Chondrocyte (in vitro differentiated cells): ENCODE results near the gene MRPL48. TPM values are rescaled to one million over a fixed set of nuclear protein-coding genes. Genes with fewer than 3 reads are reported as not detected.

Experiments used
- DNase-seq: peaks from one replicate; pipeline ENCODE4 v3.0.0; 2021; ENCODE audit warnings: mixed read lengths, low spot score
- H3K27ac Mint-ChIP-seq: one replicate; pipeline ENCODE4 v1.8.0; 2021; ENCODE audit warnings: mild to moderate bottlenecking, moderate library complexity, mixed read lengths; ENCODE audit not compliant: unreplicated experiment
- H3K27me3 Mint-ChIP-seq: 2 replicates; pipeline ENCODE4 v1.8.0; 2021; ENCODE audit warnings: low read depth, mixed read lengths
- H3K36me3 Mint-ChIP-seq: 2 replicates; pipeline ENCODE4 v1.8.0; 2021; ENCODE audit warnings: low read depth, mixed read lengths
- H3K4me1 Mint-ChIP-seq: 2 replicates; pipeline ENCODE4 v1.8.0; 2021; ENCODE audit warnings: low read depth, mild to moderate bottlenecking, mixed read lengths
- H3K4me3 Mint-ChIP-seq: one replicate; pipeline ENCODE4 v1.8.0; 2021; ENCODE audit warnings: mild to moderate bottlenecking, moderate library complexity, mixed read lengths; ENCODE audit not compliant: unreplicated experiment
- H3K9me3 Mint-ChIP-seq: 2 replicates; pipeline ENCODE4 v1.8.0; 2021; ENCODE audit warnings: low read depth, mixed read lengths
- total RNA-seq: library from RNA; stranded (reverse); gene quantifications from 3 replicates; pipeline ENCODE4 v1.2.1, GENCODE V29; 2021
- TF ChIP-seq, protein P1 (sequence below): fragments of 200-600 bp; sonication (generic); IDR thresholded peaks from 2 replicates; pipeline ENCODE4 v1.5.0; 2021; ENCODE audit warnings: antibody characterized with exemption, mild to moderate bottlenecking, moderate library complexity

MRPL48 gene
- total RNA-seq, 1 donor from 2014 or later, result 25.8 TPM

DNA sequence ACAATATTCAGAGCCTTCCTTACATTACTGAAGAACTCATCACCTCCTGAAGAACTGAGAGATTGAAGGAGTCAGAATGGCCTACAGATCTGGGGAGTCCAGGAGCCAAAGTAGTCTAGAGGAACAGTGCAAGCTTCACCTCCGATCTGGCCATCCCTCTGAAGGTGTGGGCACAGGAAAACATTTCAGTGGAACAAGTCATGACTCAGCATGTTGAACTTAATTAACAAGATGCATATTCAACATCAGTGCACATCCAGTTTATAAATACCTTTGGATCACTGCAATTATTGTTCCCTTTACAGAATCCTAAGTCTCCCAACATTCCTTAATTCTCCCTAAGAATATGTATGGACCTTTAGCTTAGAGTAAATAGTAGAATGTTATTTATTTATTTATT lies 114.6 kb downstream of the MRPL48 start:
- Mint-ChIP-seq H3K4me1 (no peaks in the 10 kb centered on the region), H3K9me3 (no peaks in the 10 kb centered on the region), H3K27me3 (no peaks in the 10 kb centered on the region), H3K36me3 (peaks cover 15% of the 10 kb centered on the region), H3K4me3 (no peak overlapping the region), H3K27ac (no peak overlapping the region)
- DNase-seq, result no peak
- TF ChIP-seq, protein P1, sequence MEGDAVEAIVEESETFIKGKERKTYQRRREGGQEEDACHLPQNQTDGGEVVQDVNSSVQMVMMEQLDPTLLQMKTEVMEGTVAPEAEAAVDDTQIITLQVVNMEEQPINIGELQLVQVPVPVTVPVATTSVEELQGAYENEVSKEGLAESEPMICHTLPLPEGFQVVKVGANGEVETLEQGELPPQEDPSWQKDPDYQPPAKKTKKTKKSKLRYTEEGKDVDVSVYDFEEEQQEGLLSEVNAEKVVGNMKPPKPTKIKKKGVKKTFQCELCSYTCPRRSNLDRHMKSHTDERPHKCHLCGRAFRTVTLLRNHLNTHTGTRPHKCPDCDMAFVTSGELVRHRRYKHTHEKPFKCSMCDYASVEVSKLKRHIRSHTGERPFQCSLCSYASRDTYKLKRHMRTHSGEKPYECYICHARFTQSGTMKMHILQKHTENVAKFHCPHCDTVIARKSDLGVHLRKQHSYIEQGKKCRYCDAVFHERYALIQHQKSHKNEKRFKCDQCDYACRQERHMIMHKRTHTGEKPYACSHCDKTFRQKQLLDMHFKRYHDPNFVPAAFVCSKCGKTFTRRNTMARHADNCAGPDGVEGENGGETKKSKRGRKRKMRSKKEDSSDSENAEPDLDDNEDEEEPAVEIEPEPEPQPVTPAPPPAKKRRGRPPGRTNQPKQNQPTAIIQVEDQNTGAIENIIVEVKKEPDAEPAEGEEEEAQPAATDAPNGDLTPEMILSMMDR, result no peak

DNA sequence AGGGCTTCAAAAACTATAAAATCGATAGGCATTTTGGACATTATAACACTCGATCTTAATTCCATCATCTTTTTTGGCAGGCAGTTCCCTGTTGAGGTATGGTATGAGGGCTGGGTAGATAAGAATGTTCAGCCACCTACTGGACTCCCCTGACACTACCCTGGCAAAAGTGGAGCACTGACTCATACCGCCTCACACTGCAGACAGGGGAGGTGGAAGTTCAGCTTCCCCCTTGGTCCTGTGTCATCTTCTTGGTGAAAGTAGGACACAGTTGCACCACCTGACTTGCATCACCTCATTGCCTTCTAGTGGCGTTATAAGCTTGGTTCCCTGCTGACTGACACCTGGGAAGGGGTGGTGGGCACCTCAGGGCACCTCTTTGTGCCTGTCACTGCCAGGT lies 119.5 kb downstream of the MRPL48 start:
- DNase-seq, result no peak
- H3K27me3 Mint-ChIP-seq, result no peaks in the 10 kb centered on the region
- H3K4me1 Mint-ChIP-seq, result no peaks in the 10 kb centered on the region
- TF ChIP-seq, protein P1, result no peak
- H3K27ac Mint-ChIP-seq, result no peak overlapping the region
- peaks cover 18% of the 10 kb centered on the region for H3K36me3 Mint-ChIP-seq
- no peak overlapping the region for H3K4me3 Mint-ChIP-seq
- H3K9me3 Mint-ChIP-seq, result no peaks in the 10 kb centered on the region

DNA sequence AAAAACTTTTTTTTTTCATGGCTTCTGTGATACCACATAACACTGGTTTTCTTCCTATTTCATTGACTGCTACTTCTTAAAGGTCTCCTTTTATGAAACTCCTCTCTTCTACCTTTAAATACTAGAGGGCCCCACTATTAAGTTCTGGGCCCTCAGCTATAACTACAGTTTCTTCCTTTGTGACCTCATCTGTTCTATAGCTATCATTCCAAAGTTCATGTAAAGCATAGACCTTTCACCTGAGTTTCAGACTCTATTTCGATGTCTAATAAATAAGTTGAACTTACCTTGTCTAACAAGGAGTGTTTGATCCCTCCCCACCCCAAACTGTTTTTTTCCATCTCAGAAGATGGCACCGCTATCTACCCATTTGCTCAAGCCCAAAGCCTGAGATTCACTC lies 124.4 kb downstream of the MRPL48 start:
- no peak for DNase-seq
- H3K4me1 Mint-ChIP-seq, result no peaks in the 10 kb centered on the region
- H3K4me3 Mint-ChIP-seq, result no peak overlapping the region
- H3K9me3 Mint-ChIP-seq, result no peaks in the 10 kb centered on the region
- H3K27ac Mint-ChIP-seq, result no peak overlapping the region
- TF ChIP-seq, protein P1, result no peak
- H3K27me3 Mint-ChIP-seq, result no peaks in the 10 kb centered on the region
- H3K36me3 Mint-ChIP-seq, result peaks cover 27% of the 10 kb centered on the region

DNA sequence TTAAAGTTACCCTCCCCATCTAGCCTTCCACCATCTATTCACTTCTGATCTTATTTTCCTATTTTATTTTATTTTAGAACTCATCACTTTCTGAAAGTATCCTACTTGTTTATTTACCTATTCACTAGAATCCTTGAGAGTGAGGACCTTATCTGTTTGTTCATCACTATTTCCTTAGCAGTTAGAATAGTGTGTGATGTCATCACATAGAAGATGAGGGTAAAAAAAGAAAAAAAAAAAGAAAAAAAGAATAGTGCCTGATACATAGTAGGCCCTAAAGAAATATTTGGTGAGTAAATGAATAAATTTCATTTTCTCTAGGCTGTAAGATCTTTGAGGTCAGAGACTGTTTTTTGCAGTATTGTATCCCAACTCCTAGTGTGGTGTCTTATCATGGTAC lies 125.8 kb downstream of the MRPL48 start:
- no peaks in the 10 kb centered on the region for H3K9me3 Mint-ChIP-seq
- peaks cover 30% of the 10 kb centered on the region for H3K36me3 Mint-ChIP-seq
- TF ChIP-seq, protein P1, result no peak
- H3K4me3 Mint-ChIP-seq, result no peak overlapping the region
- H3K4me1 Mint-ChIP-seq, result no peaks in the 10 kb centered on the region
- no peaks in the 10 kb centered on the region for H3K27me3 Mint-ChIP-seq
- no peak for DNase-seq
- no peak overlapping the region for H3K27ac Mint-ChIP-seq

DNA sequence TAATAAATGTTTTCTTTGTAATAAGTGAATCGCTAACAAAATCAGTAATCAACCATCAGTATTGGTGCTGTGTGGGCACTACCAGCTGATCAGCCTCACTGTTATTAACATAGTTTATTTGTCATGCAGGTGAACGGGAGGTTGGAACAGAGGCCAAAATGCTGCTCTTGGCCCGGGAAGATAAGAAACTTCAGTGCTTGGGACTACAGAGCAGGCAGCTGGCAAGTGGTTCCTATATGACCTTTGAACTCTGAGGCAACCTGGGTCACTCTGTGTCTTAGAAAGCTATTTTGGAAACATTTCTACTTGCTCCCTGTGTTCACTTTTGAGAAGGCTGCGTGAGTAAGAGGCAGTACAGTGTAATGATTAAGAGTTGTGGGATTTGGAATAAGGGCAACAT lies 126.6 kb downstream of the MRPL48 start:
- no peaks in the 10 kb centered on the region for H3K4me1 Mint-ChIP-seq
- TF ChIP-seq, protein P1, result no peak
- DNase-seq, result no peak
- no peak overlapping the region for H3K27ac Mint-ChIP-seq
- peaks cover 34% of the 10 kb centered on the region for H3K36me3 Mint-ChIP-seq
- no peaks in the 10 kb centered on the region for H3K27me3 Mint-ChIP-seq
- no peaks in the 10 kb centered on the region for H3K9me3 Mint-ChIP-seq
- no peak overlapping the region for H3K4me3 Mint-ChIP-seq

Other genes starting within 250 kb of the MRPL48 start
- gene FAM168A, start 189.8 kb upstream of the MRPL48 start, total RNA-seq, result 53.7 to 62.4 TPM (median 58.0 TPM) in 3 replicates
- 2.0 to 2.9 TPM in 2 of 3 replicates, not detected in the other for gene PLEKHB1, start 141.3 kb upstream of the MRPL48 start, total RNA-seq
- 173 to 188 TPM (median 185 TPM) in 3 replicates for gene RAB6A, start 26.8 kb upstream of the MRPL48 start, total RNA-seq
- 39.8 to 57.4 TPM (median 42.5 TPM) in 3 replicates for gene COA4, start 89.0 kb downstream of the MRPL48 start, total RNA-seq
- 11.8 to 17.1 TPM (median 13.5 TPM) in 3 replicates for gene PAAF1, start 89.1 kb downstream of the MRPL48 start, total RNA-seq
- gene DNAJB13, start 163.2 kb downstream of the MRPL48 start, total RNA-seq, result not detected in 3 replicates
- gene UCP2, start 195.0 kb downstream of the MRPL48 start, total RNA-seq, result 10.4 to 47.2 TPM (median 41.0 TPM) in 3 replicates
- 0.47 to 1.6 TPM (median 1.3 TPM) in 3 replicates for gene UCP3, start 221.2 kb downstream of the MRPL48 start, total RNA-seq